ENCODE measurements around the gene ZBTB25.

DNA sequence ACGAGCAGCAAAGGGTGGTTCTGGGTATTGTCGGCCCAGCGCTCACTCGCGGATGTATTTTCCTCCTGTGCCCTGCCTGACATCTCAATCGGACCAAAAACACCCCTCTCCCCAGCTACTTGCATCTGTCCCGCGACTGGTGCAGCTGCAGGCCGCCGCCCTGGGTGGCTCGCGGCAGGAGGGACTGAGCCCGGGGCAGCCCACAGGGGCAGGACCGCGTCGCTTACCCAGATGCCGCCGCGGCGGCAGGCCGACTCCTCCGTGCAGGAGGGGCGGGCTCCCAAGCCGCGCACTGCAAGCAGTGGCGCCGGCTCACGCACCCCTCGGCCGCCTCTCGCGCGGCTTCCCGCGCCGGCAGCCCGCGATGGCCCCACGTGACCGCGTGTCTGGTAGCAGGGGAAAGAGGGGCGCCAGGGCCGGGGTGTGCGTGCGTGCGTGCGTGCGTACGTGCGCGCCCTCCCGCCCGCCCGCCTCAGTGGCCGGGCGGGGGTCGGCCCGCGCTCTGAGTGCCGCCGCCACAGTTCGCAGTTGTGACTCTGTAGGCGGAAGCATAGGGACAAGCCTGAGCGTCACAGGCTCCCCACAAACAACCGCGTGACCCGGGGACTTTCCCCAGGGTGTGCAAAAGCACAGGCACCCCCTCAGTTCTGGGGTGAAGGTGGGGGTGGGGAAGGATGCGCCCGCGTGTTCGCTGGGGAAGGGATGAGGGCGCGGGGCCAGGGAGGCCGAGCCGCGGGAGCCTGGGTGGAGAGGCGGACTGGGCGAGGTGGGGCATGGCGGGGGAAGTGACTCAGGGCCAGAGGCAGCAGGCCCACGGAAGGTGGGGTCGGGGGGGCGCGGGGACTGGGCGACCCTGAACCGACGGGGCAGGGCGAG lies at the start of gene ZBTB25:
- TF ChIP-seq GATA2 (IDR thresholded peaks at IDR 0.05; ENCODE audit: low read depth, low read length) (no peak), GATA3 (IDR thresholded peaks at IDR 0.05; ENCODE audit: low read depth, low read length) (no peak)
